ENCODE measurements around the gene USP9Y. TPM values are rescaled to one million over a fixed set of nuclear protein-coding genes. Genes with fewer than 3 reads are reported as not detected.

USP9Y gene
- total RNA-seq, 4 donors from 2014 or later: 0.07 to 35.6 (median 32.7) TPM; not detected in 1

- no peak for TF ChIP-seq EP300 (IDR thresholded peaks at IDR 0.05)
- TF ChIP-seq POLR2A (IDR thresholded peaks at IDR 0.05): no peak
- no peak for TF ChIP-seq POLR2AphosphoS5 (IDR thresholded peaks at IDR 0.05)
- TF ChIP-seq CTCF (IDR thresholded peaks at IDR 0.05): no peak
- no peaks in the 10 kb centered on the region for H3K9me3 ChIP-seq
- H3K4me3 ChIP-seq: no peak overlapping the region
- no peak overlapping the region for H3K27ac ChIP-seq
- no peaks in the 10 kb centered on the region for H3K4me1 ChIP-seq
- H3K36me3 ChIP-seq: peaks cover 0 to 51% of the 10 kb centered on the region in 2 donors
- ATAC-seq: no peak
- H3K27me3 ChIP-seq: no peaks in the 10 kb centered on the region
- WGBS, 2 donors (ENCODE audit: low coverage in 1 of 2): 70% methylated on average over 1 of the region's 1 CpG; no CpG with 5 or more reads in 1 of the 2 donors
Observed at GRCh38 chrY:12793999-12794398, 93.0 kb downstream of the USP9Y start.

GRCh38 chrY:12808046-12808445 is 107.0 kb downstream of the USP9Y start:
- no CpG with 5 or more reads among the region's 1 CpG for WGBS, 2 donors (ENCODE audit: low coverage in 1 of 2)
- no peak for TF ChIP-seq CTCF (IDR thresholded peaks at IDR 0.05)
- TF ChIP-seq POLR2AphosphoS5 (IDR thresholded peaks at IDR 0.05): no peak
- no peak for TF ChIP-seq EP300 (IDR thresholded peaks at IDR 0.05)
- no peak for TF ChIP-seq POLR2A (IDR thresholded peaks at IDR 0.05)

GRCh38 chrY:12809034-12809433 is 108.0 kb downstream of the USP9Y start:
- Histone ChIP-seq H3K4me1 (no peaks in the 10 kb centered on the region), H3K9me3 (no peaks in the 10 kb centered on the region), H3K4me3 (no peak overlapping the region), H3K27me3 (no peaks in the 10 kb centered on the region), H3K27ac (no peak overlapping the region), H3K36me3 (peaks cover 0 to 34% of the 10 kb centered on the region in 2 donors)
- TF ChIP-seq EP300 (IDR thresholded peaks at IDR 0.05) (no peak), CTCF (IDR thresholded peaks at IDR 0.05) (no peak), POLR2AphosphoS5 (IDR thresholded peaks at IDR 0.05) (no peak), POLR2A (IDR thresholded peaks at IDR 0.05) (no peak)
- WGBS, 2 donors (ENCODE audit: low coverage in 1 of 2): 44% methylated on average over 3 of the region's 3 CpGs; no CpG with 5 or more reads in 1 of the 2 donors
- no peak for ATAC-seq

More at GRCh38 chrY:12808046-12808445, 107.0 kb downstream of the USP9Y start:
- Histone ChIP-seq H3K4me1 (no peaks in the 10 kb centered on the region), H3K36me3 (peaks cover 0 to 32% of the 10 kb centered on the region in 2 donors), H3K27me3 (no peaks in the 10 kb centered on the region), H3K9me3 (no peaks in the 10 kb centered on the region), H3K27ac (no peak overlapping the region), H3K4me3 (no peak overlapping the region)
- ATAC-seq: no peak

GRCh38 chrY:12823408-12823807 is 122.4 kb downstream of the USP9Y start:
- no peak for ATAC-seq
- no peak for TF ChIP-seq POLR2A (IDR thresholded peaks at IDR 0.05)
- TF ChIP-seq POLR2AphosphoS5 (IDR thresholded peaks at IDR 0.05): no peak
- no peak for TF ChIP-seq CTCF (IDR thresholded peaks at IDR 0.05)
- TF ChIP-seq EP300 (IDR thresholded peaks at IDR 0.05): no peak
- H3K36me3 ChIP-seq: peaks cover 0 to 25% of the 10 kb centered on the region in 2 donors
- no peak overlapping the region for H3K27ac ChIP-seq
- H3K4me3 ChIP-seq: no peak overlapping the region
- WGBS, 2 donors (ENCODE audit: low coverage in 1 of 2): 38% methylated on average over 1 of the region's 1 CpG; no CpG with 5 or more reads in 1 of the 2 donors
- H3K9me3 ChIP-seq: no peaks in the 10 kb centered on the region
- no peaks in the 10 kb centered on the region for H3K4me1 ChIP-seq
- no peaks in the 10 kb centered on the region for H3K27me3 ChIP-seq

- Histone ChIP-seq H3K27ac (no peak overlapping the region), H3K36me3 (peaks cover 0 to 9% of the 10 kb centered on the region in 2 donors), H3K27me3 (no peaks in the 10 kb centered on the region), H3K4me3 (no peak overlapping the region), H3K9me3 (no peaks in the 10 kb centered on the region), H3K4me1 (no peaks in the 10 kb centered on the region)
- TF ChIP-seq POLR2A (IDR thresholded peaks at IDR 0.05): no peak
- TF ChIP-seq POLR2AphosphoS5 (IDR thresholded peaks at IDR 0.05): no peak
- no peak for TF ChIP-seq CTCF (IDR thresholded peaks at IDR 0.05)
- no peak for TF ChIP-seq EP300 (IDR thresholded peaks at IDR 0.05)
- no CpG with 5 or more reads among the region's 1 CpG for WGBS, 2 donors (ENCODE audit: low coverage in 1 of 2)
- no peak for ATAC-seq
Observed at GRCh38 chrY:12826791-12827190, 125.8 kb downstream of the USP9Y start.

Data from gastroesophageal sphincter (tissue), 4 donors.